Liver (tissue), 9 donors: Measurements from ENCODE around the gene SAMD9. TPM values are rescaled to one million over a fixed set of nuclear protein-coding genes. Genes with fewer than 3 reads are reported as not detected.

ENCODE experiments used
- DNase-seq: peaks from one replicate; pipeline ENCODE4 v3.0.0-alpha.2; 2017; ENCODE audit warnings: low spot score
- H3K27ac ChIP-seq, 2 donors: one replicate each; pipeline ENCODE4 v1.7.0; 2013; ENCODE audit warnings: inconsistent platforms in 2 of 2, low read length in 2 of 2, control low read depth in 1 of 2, low read depth in 1 of 2, mild to moderate bottlenecking in 1 of 2
- H3K27me3 ChIP-seq, 4 donors: one replicate each; pipeline versions ENCODE4 v1.6.1 to v1.7.0; 2013; ENCODE audit warnings: low read length in 3 of 4, inconsistent platforms in 1 of 4, mild to moderate bottlenecking in 1 of 4, moderate library complexity in 1 of 4; ENCODE audit not compliant: control insufficient read depth in 4 of 4, insufficient read depth in 4 of 4
- H3K36me3 ChIP-seq, 4 donors: one replicate each; pipeline versions ENCODE4 v1.6.1 to v1.7.0; 2013; ENCODE audit warnings: low read length in 3 of 4, mild to moderate bottlenecking in 3 of 4, low read depth in 1 of 4, moderate library complexity in 1 of 4; ENCODE audit not compliant: control insufficient read depth in 4 of 4, insufficient read depth in 3 of 4
- H3K4me1 ChIP-seq, 4 donors: one replicate each; pipeline versions ENCODE4 v1.6.1 to v1.7.0; 2013; ENCODE audit warnings: low read length in 3 of 4, mild to moderate bottlenecking in 3 of 4, moderate library complexity in 1 of 4; ENCODE audit not compliant: control insufficient read depth in 4 of 4, insufficient read depth in 4 of 4
- H3K4me3 ChIP-seq, 3 donors: one replicate each; pipeline versions ENCODE4 v1.6.1 to v1.7.0; 2013; ENCODE audit warnings: low read length in 3 of 3, control low read depth in 1 of 3, low read depth in 1 of 3, mild to moderate bottlenecking in 1 of 3
- H3K9ac ChIP-seq, 2 donors: one replicate each; pipeline ENCODE4 v1.7.0; 2013; ENCODE audit warnings: low read length in 2 of 2, mild to moderate bottlenecking in 2 of 2, moderate library complexity in 2 of 2, control low read depth in 1 of 2, low read depth in 1 of 2
- H3K9me3 ChIP-seq, 4 donors: one replicate each; pipeline versions ENCODE4 v1.6.1 to v1.7.0; 2013; ENCODE audit warnings: low read length in 3 of 4; ENCODE audit not compliant: control insufficient read depth in 4 of 4
- ATF3 ChIP-seq: IDR thresholded peaks from 2 replicates; pipeline ENCODE4 v1.6.1; 2016; ENCODE audit warnings: antibody characterized with exemption
- FOXA1 ChIP-seq: IDR thresholded peaks from 2 replicates; pipeline ENCODE4 v1.6.1; 2016; ENCODE audit warnings: antibody characterized with exemption
- FOXA2 ChIP-seq: IDR thresholded peaks from 2 replicates; pipeline ENCODE4 v1.6.1; 2016; ENCODE audit warnings: antibody characterized with exemption
- GABPA ChIP-seq, 2 donors: IDR thresholded peaks in 1 of 2; conservative IDR thresholded peaks in 1 of 2; 2 replicates each; pipeline ENCODE4 v1.6.1; 2016; ENCODE audit warnings: antibody characterized with exemption in 2 of 2, mild to moderate bottlenecking in 1 of 2, moderate library complexity in 1 of 2
- HNF4A ChIP-seq, 2 donors: conservative IDR thresholded peaks; 2 replicates each; pipeline ENCODE4 v1.6.1; 2016; ENCODE audit warnings: antibody characterized with exemption in 2 of 2, mild to moderate bottlenecking in 2 of 2
- JUND ChIP-seq, 2 donors: IDR thresholded peaks; 2 replicates each; pipeline ENCODE4 v1.6.1; 2016; ENCODE audit warnings: antibody characterized with exemption in 2 of 2
- MAX ChIP-seq: IDR thresholded peaks from 2 replicates; pipeline ENCODE4 v1.6.1; 2016; ENCODE audit warnings: antibody characterized with exemption
- NR2F2 ChIP-seq: IDR thresholded peaks from 2 replicates; pipeline ENCODE4 v1.6.1; 2016; ENCODE audit warnings: antibody characterized with exemption
- RAD21 ChIP-seq, 2 donors: IDR thresholded peaks; 2 replicates each; pipeline ENCODE4 v1.6.1; 2016; ENCODE audit warnings: antibody characterized with exemption in 2 of 2, mild to moderate bottlenecking in 2 of 2
- REST ChIP-seq: IDR thresholded peaks from 2 replicates; pipeline ENCODE4 v1.6.1; 2016; ENCODE audit warnings: antibody characterized with exemption, mild to moderate bottlenecking
- SP1 ChIP-seq: IDR thresholded peaks from 2 replicates; pipeline ENCODE4 v1.6.1; 2018; ENCODE audit warnings: antibody characterized with exemption, mild to moderate bottlenecking
- TAF1 ChIP-seq: conservative IDR thresholded peaks from 2 replicates; pipeline ENCODE4 v1.6.1; 2016; ENCODE audit warnings: antibody characterized with exemption, mild to moderate bottlenecking
- YY1 ChIP-seq: IDR thresholded peaks from 2 replicates; pipeline ENCODE4 v1.6.1; 2016; ENCODE audit warnings: antibody characterized with exemption, mild to moderate bottlenecking
- ZBTB33 ChIP-seq: IDR thresholded peaks from 2 replicates; pipeline ENCODE4 v1.6.1; 2016; ENCODE audit warnings: antibody characterized with exemption
- WGBS: extraction: QIAGEN DNeasy Blood & Tissue Kit; methylation state at CpG from one replicate; pipeline ENCODE4 v1.1.7; 2013; 5-methylcytosine and 5-hydroxymethylcytosine counted together
- polyA plus RNA-seq, 2 donors: library from polyadenylated mRNA; stranded (reverse) in 1 of 2; unstranded in 1 of 2; fragments of 200-250 nt in 1 of 2; fragments of >200 nt in 1 of 2; fragmentation: Nextera tagmentation in 1 of 2; extraction: Ambion mirVana in 1 of 2; gene quantifications; one replicate each; pipeline versions ENCODE4 v1.2.1 to v1.2.3, GENCODE V29; 2013 to 2015
- total RNA-seq, 2 donors: library from RNA; depleted of rRNA; stranded (reverse); fragments of >200 nt; gene quantifications; one replicate each; pipeline ENCODE4 v1.2.3, GENCODE V29; 2014
- donor health status: healthy.
- donor health status: healthy.
- donor health status: healthy.
- donor health status: healthy.
- donor health status: healthy.

SAMD9 gene
- 10 to 100 TPM in 1 of 2 donors, 1 to 10 TPM in 1; 3.3 to 10.9 TPM for total RNA-seq
- 1 to 10 TPM; 1.2 TPM for polyA plus RNA-seq

GRCh38 chr7:93117852-93118530, at the start of gene SAMD9:
TSS of gene SAMD9 (minus strand) at chr7:93117979. CDS start at chr7:93106097, 11,882 bp downstream.
- DNase-seq: no peak

GRCh38 chr7:93165447-93165846, 47.7 kb upstream of the SAMD9 start:
- WGBS: 47% methylated on average over 1 of the region's 1 CpG
- Histone ChIP-seq H3K9me3 (peaks cover under 1 to 5% (median 3%) of the 10 kb centered on the region in 4 donors), H3K36me3 (no peaks in the 10 kb centered on the region), H3K27me3 (peaks cover 0 to 10% (median 0%) of the 10 kb centered on the region in 4 donors), H3K9ac (no peak overlapping the region), H3K4me3 (no peak overlapping the region), H3K4me1 (no peaks in the 10 kb centered on the region), H3K27ac (no peak overlapping the region)
- DNase-seq: no peak
- TF ChIP-seq MAX (no peak), REST (no peak), ZBTB33 (no peak), SP1 (no peak), HNF4A (conservative IDR thresholded peaks at IDR 0.05) (no peak), GABPA (IDR thresholded peaks at IDR 0.05 in 1 of 2, conservative IDR thresholded peaks at IDR 0.05 in 1 of 2) (no peak), RAD21 (IDR thresholded peaks at IDR 0.05) (no peak), NR2F2 (no peak), TAF1 (no peak)

More at GRCh38 chr7:93117852-93118530, at the start of gene SAMD9:
- Histone ChIP-seq H3K36me3 (no peaks in the 10 kb centered on the region), H3K9ac (peak within 1 kb of the TSS; percentile 72 to 82), H3K27me3 (no peaks in the 10 kb centered on the region), H3K4me3 (peak within 1 kb of the TSS; percentile 60 to 62 (median 62)), H3K9me3 (no peaks in the 10 kb centered on the region), H3K4me1 (peaks cover 0 to 6% (median 3%) of the 10 kb centered on the region in 4 donors), H3K27ac (peak within 1 kb of the TSS; percentile 70 to 85)
- 5% methylated on average over 4 of the region's 4 CpGs for WGBS
- TF ChIP-seq HNF4A (conservative IDR thresholded peaks at IDR 0.05) (peak in 1 of 2 donors; percentile 10), ATF3 (no peak), GABPA (IDR thresholded peaks at IDR 0.05 in 1 of 2, conservative IDR thresholded peaks at IDR 0.05 in 1 of 2) (peak in 1 of 2 donors; percentile 61), REST (no peak), JUND (IDR thresholded peaks at IDR 0.05) (no peak), FOXA2 (no peak), SP1 (peak; percentile 38), FOXA1 (no peak), YY1 (peak; percentile 57)
